Esophagus (tissue), 2 donors: Measurements from ENCODE around the gene HIVEP2. TPM values are rescaled to one million over a fixed set of nuclear protein-coding genes. Genes with fewer than 3 reads are reported as not detected.
A peak's percentile ranks its signal among the peaks of the same experiment; 100 is the strongest.

ENCODE experiments used
- H3K27ac ChIP-seq, 2 donors: one replicate each; pipeline ENCODE4 v1.5.1; 2013; ENCODE audit warnings: low read depth in 2 of 2, mild to moderate bottlenecking in 2 of 2, inconsistent platforms in 1 of 2, low read length in 1 of 2, moderate library complexity in 1 of 2
- H3K27me3 ChIP-seq, 2 donors: one replicate each; pipeline ENCODE4 v1.6.1; 2013; ENCODE audit warnings: low read length in 2 of 2, control low read depth in 1 of 2, mild to moderate bottlenecking in 1 of 2; ENCODE audit not compliant: insufficient read depth in 2 of 2, control insufficient read depth in 1 of 2
- H3K36me3 ChIP-seq, 2 donors: one replicate each; pipeline ENCODE4 v1.6.1; 2013; ENCODE audit warnings: low read length in 1 of 2; ENCODE audit not compliant: control insufficient read depth in 2 of 2, insufficient read depth in 2 of 2
- H3K4me1 ChIP-seq, 2 donors: one replicate each; pipeline ENCODE4 v1.6.1; 2013; ENCODE audit warnings: low read length in 1 of 2; ENCODE audit not compliant: control insufficient read depth in 2 of 2, insufficient read depth in 2 of 2
- H3K4me3 ChIP-seq, 2 donors: one replicate each; pipeline ENCODE4 v1.5.1; 2013; ENCODE audit warnings: low read length in 2 of 2, mild to moderate bottlenecking in 2 of 2, low read depth in 1 of 2, moderate library complexity in 1 of 2
- H3K9me3 ChIP-seq, 2 donors: one replicate each; pipeline ENCODE4 v1.6.1; 2013; ENCODE audit warnings: mild to moderate bottlenecking in 2 of 2, low read depth in 1 of 2, low read length in 1 of 2, moderate library complexity in 1 of 2; ENCODE audit not compliant: control insufficient read depth in 2 of 2, insufficient read depth in 1 of 2
- WGBS, 2 donors: extraction: QIAGEN DNeasy Blood & Tissue Kit; methylation state at CpG; one replicate each; pipeline ENCODE4 v1.1.7; 2013; 5-methylcytosine and 5-hydroxymethylcytosine counted together
- polyA plus RNA-seq, 2 donors: library from polyadenylated mRNA; stranded (reverse); fragments of 200-250 nt; gene quantifications; one replicate each; pipeline ENCODE4 v1.2.3, GENCODE V29; 2013
- donor health status: healthy with polysubstance abuse.
- donor health status: Bipolar disorder and iron deficiency.

HIVEP2 gene
- polyA plus RNA-seq, 2 donors: 3.0 to 4.8 TPM

- Histone ChIP-seq H3K27ac (no peak overlapping the region), H3K36me3 (no peaks in the 10 kb centered on the region), H3K4me1 (no peaks in the 10 kb centered on the region), H3K4me3 (no peak overlapping the region), H3K27me3 (no peaks in the 10 kb centered on the region), H3K9me3 (peaks cover 0 to 3% of the 10 kb centered on the region in 2 donors)
Observed at GRCh38 chr6:142718667-142719191, 226.2 kb downstream of the HIVEP2 start.

GRCh38 chr6:142716097-142716496 lies 228.9 kb downstream of the HIVEP2 start:
- 55 to 61% methylated on average over 2 of the region's 2 CpGs for WGBS, 2 donors

GRCh38 chr6:142714951-142715785 lies 229.8 kb downstream of the HIVEP2 start:
- Histone ChIP-seq H3K36me3 (no peaks in the 10 kb centered on the region), H3K4me3 (no peak overlapping the region), H3K27me3 (no peaks in the 10 kb centered on the region), H3K27ac (no peak overlapping the region), H3K4me1 (no peaks in the 10 kb centered on the region), H3K9me3 (peaks cover 0 to 3% of the 10 kb centered on the region in 2 donors)
- WGBS, 2 donors: 74 to 78% methylated on average over 7 of the region's 7 CpGs

More at GRCh38 chr6:142716097-142716496, 228.9 kb downstream of the HIVEP2 start:
- Histone ChIP-seq H3K4me3 (no peak overlapping the region), H3K9me3 (peaks cover 0 to 3% of the 10 kb centered on the region in 2 donors), H3K4me1 (no peaks in the 10 kb centered on the region), H3K36me3 (no peaks in the 10 kb centered on the region), H3K27ac (no peak overlapping the region), H3K27me3 (no peaks in the 10 kb centered on the region)

GRCh38 chr6:142713959-142714358 lies 231.0 kb downstream of the HIVEP2 start:
- H3K4me3 ChIP-seq: no peak overlapping the region
- no peaks in the 10 kb centered on the region for H3K27me3 ChIP-seq
- no peaks in the 10 kb centered on the region for H3K36me3 ChIP-seq
- no peak overlapping the region for H3K27ac ChIP-seq
- 81 to 89% methylated on average over 4 of the region's 4 CpGs for WGBS, 2 donors
- peaks cover 0 to 3% of the 10 kb centered on the region in 2 donors for H3K9me3 ChIP-seq
- no peaks in the 10 kb centered on the region for H3K4me1 ChIP-seq

- H3K4me1 ChIP-seq: no peaks in the 10 kb centered on the region
- H3K36me3 ChIP-seq: no peaks in the 10 kb centered on the region
- no peak overlapping the region for H3K27ac ChIP-seq
- no peak overlapping the region for H3K4me3 ChIP-seq
- no peaks in the 10 kb centered on the region for H3K27me3 ChIP-seq
- 71 to 81% methylated on average over 1 of the region's 1 CpG for WGBS, 2 donors
- no peaks in the 10 kb centered on the region for H3K9me3 ChIP-seq
Observed at GRCh38 chr6:142712231-142712630, 232.7 kb downstream of the HIVEP2 start.

- H3K27ac ChIP-seq: no peak overlapping the region
- no peak overlapping the region for H3K4me3 ChIP-seq
- WGBS, 2 donors: 92 to 98% methylated on average over 2 of the region's 2 CpGs
- H3K27me3 ChIP-seq: no peaks in the 10 kb centered on the region
- no peaks in the 10 kb centered on the region for H3K4me1 ChIP-seq
- no peaks in the 10 kb centered on the region for H3K36me3 ChIP-seq
- H3K9me3 ChIP-seq: no peaks in the 10 kb centered on the region
Observed at GRCh38 chr6:142708651-142709050, 236.3 kb downstream of the HIVEP2 start.

- 50 to 59% methylated on average over 2 of the region's 2 CpGs for WGBS, 2 donors
- Histone ChIP-seq H3K36me3 (no peaks in the 10 kb centered on the region), H3K27ac (peak overlapping the region in 1 of 2 donors; percentile 42), H3K4me1 (peaks cover 0 to 3% of the 10 kb centered on the region in 2 donors), H3K27me3 (no peaks in the 10 kb centered on the region), H3K9me3 (no peaks in the 10 kb centered on the region), H3K4me3 (no peak overlapping the region)
Observed at GRCh38 chr6:142707255-142707654, 237.7 kb downstream of the HIVEP2 start.

- Histone ChIP-seq H3K27me3 (no peaks in the 10 kb centered on the region), H3K9me3 (no peaks in the 10 kb centered on the region), H3K4me3 (no peak overlapping the region), H3K4me1 (peaks cover 0 to 3% of the 10 kb centered on the region in 2 donors), H3K36me3 (no peaks in the 10 kb centered on the region), H3K27ac (no peak overlapping the region)
- WGBS, 2 donors: 74% methylated on average over 3 of the region's 3 CpGs
Observed at GRCh38 chr6:142706210-142706609, 238.8 kb downstream of the HIVEP2 start.

GRCh38 chr6:142705054-142705453 lies 239.9 kb downstream of the HIVEP2 start:
- peaks cover 0 to 3% of the 10 kb centered on the region in 2 donors for H3K4me1 ChIP-seq
- H3K27ac ChIP-seq: no peak overlapping the region
- WGBS, 2 donors: 79 to 80% methylated on average over 3 of the region's 3 CpGs
- no peaks in the 10 kb centered on the region for H3K9me3 ChIP-seq
- no peaks in the 10 kb centered on the region for H3K27me3 ChIP-seq
- no peaks in the 10 kb centered on the region for H3K36me3 ChIP-seq
- no peak overlapping the region for H3K4me3 ChIP-seq
